Astrocyte (in vitro differentiated cells and primary cell): ENCODE measurements around the gene HSPA8. TPM values are rescaled to one million over a fixed set of nuclear protein-coding genes. Genes with fewer than 3 reads are reported as not detected.

Experiments used
- DNase-seq: peaks from one replicate; pipeline ENCODE4 v3.0.0-alpha.2; 2010; ENCODE audit warnings: low read depth
- FAIRE-seq: peaks from 2 replicates; lab custom pipeline; 2011; peaks lifted over from hg19 to GRCh38; lab: Jason Lieb, UNC
- H2AFZ ChIP-seq: 2 replicates; pipeline ENCODE4 v1.6.0; 2012; ENCODE audit warnings: low read depth, low read length, inconsistent platforms
- H3K27ac ChIP-seq: 2 replicates; pipeline ENCODE4 v1.5.1; 2011; ENCODE audit warnings: low read depth, low read length, inconsistent platforms
- H3K27me3 ChIP-seq: 2 replicates; pipeline ENCODE4 v1.6.0; 2011; ENCODE audit warnings: low read length, inconsistent platforms; ENCODE audit not compliant: insufficient read depth
- H3K36me3 ChIP-seq: 2 replicates; pipeline ENCODE4 v1.5.1; 2011; ENCODE audit warnings: low read length, inconsistent platforms; ENCODE audit not compliant: insufficient read depth
- H3K4me1 ChIP-seq: 2 replicates; pipeline ENCODE4 v1.5.1; 2011; ENCODE audit warnings: low read length, inconsistent platforms; ENCODE audit not compliant: insufficient read depth
- H3K4me2 ChIP-seq: 2 replicates; pipeline ENCODE4 v1.6.0; 2012; ENCODE audit warnings: low read length, inconsistent platforms
- H3K4me3 ChIP-seq: 2 replicates; pipeline ENCODE4 v1.5.1; 2011; ENCODE audit warnings: low read depth, mild to moderate bottlenecking, low read length, inconsistent platforms; ENCODE audit not compliant: insufficient read depth
- H3K79me2 ChIP-seq: 2 replicates; pipeline ENCODE4 v1.6.0; 2012; ENCODE audit warnings: mild to moderate bottlenecking, low read length, inconsistent platforms; ENCODE audit not compliant: insufficient read depth
- H3K9ac ChIP-seq: 2 replicates; pipeline ENCODE4 v1.6.0; 2012; ENCODE audit warnings: mild to moderate bottlenecking, low read length, inconsistent platforms
- H3K9me3 ChIP-seq: 2 replicates; pipeline ENCODE4 v1.5.1; 2012; ENCODE audit warnings: low read depth, mild to moderate bottlenecking, low read length, inconsistent platforms; ENCODE audit not compliant: insufficient read depth
- H4K20me1 ChIP-seq: 2 replicates; pipeline ENCODE4 v1.6.0; 2012; ENCODE audit warnings: low read length, inconsistent platforms; ENCODE audit not compliant: insufficient read depth
- H3K27ac Mint-ChIP-seq: one replicate; pipeline ENCODE4 v1.8.0; 2021; ENCODE audit warnings: mild to moderate bottlenecking, mixed read lengths; ENCODE audit not compliant: unreplicated experiment
- H3K27me3 Mint-ChIP-seq: one replicate; pipeline ENCODE4 v1.8.0; 2021; ENCODE audit warnings: low read depth, mixed read lengths; ENCODE audit not compliant: unreplicated experiment
- H3K36me3 Mint-ChIP-seq: one replicate; pipeline ENCODE4 v1.8.0; 2021; ENCODE audit warnings: low read depth, mixed read lengths; ENCODE audit not compliant: unreplicated experiment
- H3K4me1 Mint-ChIP-seq: one replicate; pipeline ENCODE4 v1.8.0; 2021; ENCODE audit warnings: low read depth, mixed read lengths; ENCODE audit not compliant: unreplicated experiment
- H3K4me3 Mint-ChIP-seq: one replicate; pipeline ENCODE4 v1.8.0; 2021; ENCODE audit warnings: mild to moderate bottlenecking, moderate library complexity, mixed read lengths; ENCODE audit not compliant: unreplicated experiment
- H3K9me3 Mint-ChIP-seq: one replicate; pipeline ENCODE4 v1.8.0; 2021; ENCODE audit warnings: mild to moderate bottlenecking, mixed read lengths; ENCODE audit not compliant: unreplicated experiment
- CTCF ChIP-seq: IDR thresholded peaks from 2 replicates; pipeline ENCODE4 v1.5.1; 2011; ENCODE audit warnings: low read depth, mild to moderate bottlenecking, inconsistent platforms, low read length, moderate library complexity; ENCODE audit not compliant: insufficient read depth
- EZH2 ChIP-seq: IDR thresholded peaks from 2 replicates; pipeline ENCODE4 v1.6.1; 2012; ENCODE audit warnings: mild to moderate bottlenecking, low read length, inconsistent platforms; ENCODE audit not compliant: insufficient read depth
- total RNA-seq: library from RNA; stranded (reverse); gene quantifications from 2 replicates; pipeline ENCODE4 v1.2.1, GENCODE V29; 2021

HSPA8 gene
- total RNA-seq, 1 donor from 2014 or later = 1,502 TPM

- FAIRE-seq = no peak
- H3K9me3 Mint-ChIP-seq = peaks cover 2% of the 10 kb centered on the region
Measured at GRCh38 chr11:123034597-123034996, 27.3 kb downstream of the HSPA8 start.

GRCh38 chr11:123033895-123034294, 28.0 kb downstream of the HSPA8 start:
- H3K36me3 Mint-ChIP-seq = no peaks in the 10 kb centered on the region
- H3K4me1 ChIP-seq = no peaks in the 10 kb centered on the region
- no peak for FAIRE-seq
- H3K36me3 ChIP-seq = no peaks in the 10 kb centered on the region
- H3K27ac ChIP-seq = no peak overlapping the region
- H2AFZ ChIP-seq = no peak overlapping the region
- peaks cover 5% of the 10 kb centered on the region for H3K27me3 Mint-ChIP-seq
- H3K4me2 ChIP-seq = no peak overlapping the region
- no peak for TF ChIP-seq EZH2
- peak; percentile 10 for TF ChIP-seq CTCF
- H3K4me3 Mint-ChIP-seq = no peak overlapping the region
- H3K79me2 ChIP-seq = no peaks in the 10 kb centered on the region
- no peaks in the 10 kb centered on the region for H3K4me1 Mint-ChIP-seq
- H3K9ac ChIP-seq = no peak overlapping the region
- H3K27ac Mint-ChIP-seq = no peak overlapping the region
- H4K20me1 ChIP-seq = no peaks in the 10 kb centered on the region
- H3K9me3 ChIP-seq = no peaks in the 10 kb centered on the region
- H3K4me3 ChIP-seq = no peak overlapping the region
- no peak for DNase-seq
- peaks cover 2% of the 10 kb centered on the region for H3K9me3 Mint-ChIP-seq
- H3K27me3 ChIP-seq = no peaks in the 10 kb centered on the region

More at GRCh38 chr11:123034597-123034996, 27.3 kb downstream of the HSPA8 start:
- no peak overlapping the region for H2AFZ ChIP-seq
- no peak overlapping the region for H3K4me2 ChIP-seq
- H3K36me3 ChIP-seq = no peaks in the 10 kb centered on the region
- no peak overlapping the region for H3K4me3 Mint-ChIP-seq
- H4K20me1 ChIP-seq = no peaks in the 10 kb centered on the region
- H3K9me3 ChIP-seq = no peaks in the 10 kb centered on the region
- H3K9ac ChIP-seq = no peak overlapping the region
- H3K27me3 Mint-ChIP-seq = peaks cover 5% of the 10 kb centered on the region
- H3K27ac Mint-ChIP-seq = no peak overlapping the region
- no peaks in the 10 kb centered on the region for H3K79me2 ChIP-seq
- no peaks in the 10 kb centered on the region for H3K36me3 Mint-ChIP-seq
- no peak for DNase-seq
- H3K27ac ChIP-seq = no peak overlapping the region
- no peaks in the 10 kb centered on the region for H3K4me1 Mint-ChIP-seq
- H3K4me3 ChIP-seq = no peak overlapping the region
- TF ChIP-seq EZH2 (no peak), CTCF (no peak)
- no peaks in the 10 kb centered on the region for H3K27me3 ChIP-seq
- no peaks in the 10 kb centered on the region for H3K4me1 ChIP-seq

GRCh38 chr11:123030517-123030916, 31.4 kb downstream of the HSPA8 start:
- no peak overlapping the region for H3K4me2 ChIP-seq
- H3K9ac ChIP-seq = no peak overlapping the region
- H3K4me1 ChIP-seq = no peaks in the 10 kb centered on the region
- H3K27ac ChIP-seq = no peak overlapping the region
- no peak overlapping the region for H2AFZ ChIP-seq
- no peaks in the 10 kb centered on the region for H3K36me3 Mint-ChIP-seq
- no peaks in the 10 kb centered on the region for H3K79me2 ChIP-seq
- peaks cover 5% of the 10 kb centered on the region for H3K27me3 Mint-ChIP-seq
- no peak overlapping the region for H3K4me3 ChIP-seq
- TF ChIP-seq EZH2 (no peak), CTCF (no peak)
- FAIRE-seq (no peak), DNase-seq (no peak)
- H3K4me1 Mint-ChIP-seq = no peaks in the 10 kb centered on the region
- H3K9me3 Mint-ChIP-seq = no peaks in the 10 kb centered on the region
- H3K27me3 ChIP-seq = no peaks in the 10 kb centered on the region
- no peaks in the 10 kb centered on the region for H3K36me3 ChIP-seq
- no peaks in the 10 kb centered on the region for H3K9me3 ChIP-seq
- H3K27ac Mint-ChIP-seq = no peak overlapping the region
- H4K20me1 ChIP-seq = no peaks in the 10 kb centered on the region
- no peak overlapping the region for H3K4me3 Mint-ChIP-seq
